HCT116 (cell line): ENCODE results near the gene SLC9B1.

Experiments used
- CBX3 ChIP-seq: IDR thresholded peaks from 2 replicates; pipeline ENCODE4 v1.6.1; 2012; ENCODE audit warnings: low read depth
- CTCF ChIP-seq, 3 experiments: fragments of 200-600 bp in 1 of 3; sonication (generic) in 1 of 3; IDR thresholded peaks in 2 of 3; conservative IDR thresholded peaks in 1 of 3; 2 replicates each; pipeline ENCODE4 v1.5.1; 2012 to 2017; ENCODE audit warnings: low read depth in 2 of 3, low read length in 2 of 3, antibody characterized with exemption in 1 of 3, borderline replicate concordance in 1 of 3, control low read depth in 1 of 3, mild to moderate bottlenecking in 1 of 3, mixed read lengths in 1 of 3, mixed run types in 1 of 3, moderate library complexity in 1 of 3; ENCODE audit not compliant: insufficient read depth in 1 of 3
- POLR2A ChIP-seq: IDR thresholded peaks from 2 replicates; pipeline ENCODE4 v1.7.0; 2011; ENCODE audit warnings: borderline replicate concordance; ENCODE audit not compliant: insufficient read depth, insufficient read length; ENCODE audit errors: extremely low read depth
- YY1 ChIP-seq: IDR thresholded peaks from 2 replicates; pipeline ENCODE4 v1.6.1; 2011; ENCODE audit warnings: low read length, low read depth, moderate library complexity, mild to moderate bottlenecking; ENCODE audit not compliant: insufficient replicate concordance; ENCODE audit errors: extremely low read depth

- no peak for TF ChIP-seq CBX3
- TF ChIP-seq CTCF (IDR thresholded peaks at IDR 0.05 in 2 of 3, conservative IDR thresholded peaks at IDR 0.05 in 1 of 3; ENCODE audit: borderline replicate concordance in 1 of 3, insufficient read depth in 1 of 3, low read depth in 2 of 3, low read length in 2 of 3) = no peak
- no peak for TF ChIP-seq POLR2A
- TF ChIP-seq YY1 = no peak
Measured at GRCh38 chr4:102881343-102881742, 138.2 kb downstream of the SLC9B1 start.
